ENCODE results near the gene SEZ6.

Gene SEZ6

DNA sequence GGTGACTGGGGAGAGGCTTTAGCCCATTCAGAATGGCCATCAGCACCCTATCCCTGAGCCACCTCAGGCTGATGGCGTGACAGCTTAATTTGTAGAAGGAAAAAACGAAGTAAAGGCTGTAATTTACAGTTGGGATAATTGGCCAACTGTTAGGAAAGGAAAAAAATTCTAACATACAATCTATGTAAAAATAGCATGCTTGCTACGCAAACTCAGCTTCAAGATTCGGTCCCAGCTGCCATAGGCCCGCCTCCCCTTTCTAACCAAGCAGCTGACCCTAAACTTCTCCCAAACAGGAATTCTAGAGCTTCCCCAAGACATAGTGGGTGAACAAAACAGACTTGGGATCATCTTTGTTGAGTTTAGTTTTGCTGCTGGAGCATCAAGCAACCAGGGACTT is 4.9 kb downstream of the SEZ6 start:
- no peak for DNase-seq (ENCODE audit: low spot score)

DNA sequence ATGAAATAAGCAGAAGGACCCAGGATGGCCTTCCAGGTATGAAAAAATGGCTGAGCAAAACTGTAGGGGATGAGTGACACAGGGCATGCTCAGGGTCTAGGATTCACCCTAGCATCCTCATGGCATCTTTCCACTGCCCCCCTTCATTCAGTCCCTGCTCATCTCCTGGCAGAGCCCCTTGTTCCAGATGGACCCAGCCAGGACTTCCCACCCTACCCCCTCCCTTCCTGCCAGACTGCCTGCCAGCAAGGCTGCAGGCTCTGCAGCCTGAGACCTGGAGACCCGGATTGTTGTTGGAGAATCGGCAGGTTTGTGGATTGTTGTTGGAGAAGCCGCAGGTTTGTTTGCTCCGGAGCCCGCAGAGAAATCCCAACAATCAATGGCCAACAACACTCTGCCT is 6.6 kb downstream of the SEZ6 start:
- DNase-seq (ENCODE audit: low spot score): no peak

DNA sequence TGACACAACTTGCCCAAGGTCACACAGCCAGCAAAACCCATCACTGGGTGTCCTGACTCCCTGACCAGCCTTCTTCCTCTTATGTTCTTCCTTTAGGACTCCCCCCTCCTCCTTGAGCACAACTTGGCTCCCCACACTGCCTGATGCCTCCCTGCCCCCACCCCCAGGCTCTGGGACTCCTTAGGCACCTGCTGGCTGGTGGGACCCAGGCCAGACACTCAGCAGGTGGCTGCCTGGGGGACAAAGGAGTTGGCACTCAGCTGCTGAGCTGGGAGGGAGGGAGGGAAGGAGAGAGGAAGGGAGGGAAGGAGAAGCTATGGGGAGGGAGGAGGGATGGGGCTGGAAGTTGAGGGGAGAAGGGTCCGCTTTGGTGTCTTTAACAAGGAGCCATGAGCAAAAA is 8.0 kb downstream of the SEZ6 start:
- no peak for DNase-seq (ENCODE audit: low spot score)

DNA sequence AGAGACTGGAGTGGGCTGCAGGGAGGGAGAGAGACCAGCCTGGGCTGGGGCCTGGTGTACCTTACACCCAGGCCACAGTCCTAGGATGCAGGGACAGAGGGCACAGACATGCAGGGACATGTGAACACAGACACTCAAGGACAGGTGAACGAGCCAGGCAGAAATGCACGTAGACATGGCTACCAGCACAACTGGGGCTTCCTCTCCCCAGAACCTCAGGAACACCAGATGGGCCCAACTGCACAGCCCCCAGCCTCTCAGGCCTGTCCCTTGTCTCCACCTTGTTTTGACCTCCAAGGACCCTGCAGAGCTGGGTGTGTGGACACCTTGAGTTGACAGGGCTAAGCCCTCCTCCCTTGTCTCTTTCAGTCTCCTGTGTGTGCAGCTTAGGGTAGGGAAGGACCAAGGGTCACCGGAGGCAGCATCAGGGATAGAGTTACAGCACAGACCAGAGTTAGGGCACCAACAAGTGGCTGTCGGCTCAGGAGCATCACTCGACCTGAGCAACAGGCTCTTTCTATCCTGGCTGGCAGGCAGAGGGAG is 9.2 kb downstream of the SEZ6 start:
- no peak for DNase-seq (ENCODE audit: low spot score)

DNA sequence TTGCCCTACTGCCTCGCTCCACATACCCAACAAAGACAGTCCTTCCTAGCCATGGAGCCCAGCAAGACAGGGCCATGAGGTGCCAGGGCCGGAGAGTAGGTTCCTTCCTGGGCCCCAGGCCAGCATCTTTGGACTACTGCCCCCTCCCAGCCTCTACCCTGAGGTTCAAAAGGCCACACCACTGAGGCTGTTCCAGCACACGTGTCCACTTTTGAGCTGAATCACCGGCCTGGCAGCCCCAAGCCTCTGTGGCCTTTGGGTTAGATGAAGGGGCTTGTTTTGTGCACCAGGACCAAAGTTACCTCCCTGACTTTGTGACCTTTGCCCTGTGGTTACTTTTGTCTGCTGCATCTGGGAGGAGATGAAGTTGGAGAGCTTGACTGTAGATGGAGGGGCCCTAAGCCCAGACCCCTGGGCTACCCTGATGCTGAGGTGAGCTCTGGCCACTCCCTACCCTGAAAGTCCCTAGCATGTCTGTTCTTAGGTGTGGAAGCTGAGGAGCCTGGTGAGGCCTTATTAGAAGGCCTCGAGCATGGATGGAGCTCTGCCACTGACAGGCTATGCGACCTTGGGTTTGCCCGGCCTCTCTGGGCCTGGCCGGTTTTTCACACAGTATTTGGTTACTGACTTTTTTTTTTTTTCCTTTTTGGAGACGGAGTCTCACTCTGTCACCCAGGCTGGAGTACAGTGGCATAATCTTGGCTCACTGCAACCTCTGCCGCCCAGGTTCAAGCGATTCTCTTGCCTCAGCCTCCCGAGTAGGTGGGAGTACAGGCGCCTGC is 12.0 kb downstream of the SEZ6 start:
- no peak for DNase-seq (ENCODE audit: low spot score)

DNA sequence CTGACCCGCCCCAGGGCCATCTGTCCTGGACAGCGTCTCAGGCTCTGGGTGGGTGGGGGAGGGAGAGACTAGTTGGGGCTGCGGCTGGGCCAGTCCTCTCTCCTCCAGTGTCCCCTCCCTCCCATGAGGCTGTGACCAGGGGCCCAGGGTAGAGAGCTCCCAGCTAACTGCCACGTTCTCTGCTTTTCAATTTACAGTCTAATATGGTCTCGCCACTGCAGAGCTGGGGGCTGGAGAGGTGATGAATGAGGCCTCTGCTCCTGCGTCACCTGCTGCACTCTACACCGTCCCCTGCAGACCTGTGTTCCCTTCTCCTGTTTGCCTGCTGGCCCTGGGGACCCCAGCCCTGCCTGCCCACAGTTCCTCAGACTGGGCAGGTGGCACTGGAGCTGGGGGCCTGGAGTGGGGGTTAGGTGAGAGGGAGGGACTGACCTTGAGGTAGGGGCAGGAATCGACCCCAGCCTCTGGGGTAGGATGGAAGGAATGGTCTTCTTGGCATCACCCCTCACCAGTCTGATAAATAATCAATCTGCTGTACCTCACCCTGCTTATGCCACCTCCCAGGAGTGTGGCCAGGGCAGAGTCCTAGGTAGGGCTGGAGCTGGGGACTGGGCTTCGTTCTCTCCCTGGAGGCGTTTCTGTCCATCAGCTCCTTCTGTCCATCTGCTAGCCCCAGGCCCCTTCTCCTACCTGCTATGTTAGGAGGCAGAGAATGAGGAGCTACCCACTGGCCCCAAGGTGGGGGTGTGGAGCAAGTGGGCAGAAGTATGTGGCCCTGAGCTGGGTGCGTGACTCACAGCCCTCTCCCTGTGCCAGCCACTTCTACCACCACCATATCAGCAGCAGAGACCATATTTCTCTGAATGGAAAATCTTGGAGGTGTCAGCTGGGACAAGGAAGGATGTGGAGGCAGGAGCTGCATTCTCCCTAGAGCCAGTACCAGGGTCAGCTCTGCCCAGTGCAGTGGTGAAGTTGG is 12.9 kb downstream of the SEZ6 start:
- no peak for DNase-seq (ENCODE audit: low spot score)

DNA sequence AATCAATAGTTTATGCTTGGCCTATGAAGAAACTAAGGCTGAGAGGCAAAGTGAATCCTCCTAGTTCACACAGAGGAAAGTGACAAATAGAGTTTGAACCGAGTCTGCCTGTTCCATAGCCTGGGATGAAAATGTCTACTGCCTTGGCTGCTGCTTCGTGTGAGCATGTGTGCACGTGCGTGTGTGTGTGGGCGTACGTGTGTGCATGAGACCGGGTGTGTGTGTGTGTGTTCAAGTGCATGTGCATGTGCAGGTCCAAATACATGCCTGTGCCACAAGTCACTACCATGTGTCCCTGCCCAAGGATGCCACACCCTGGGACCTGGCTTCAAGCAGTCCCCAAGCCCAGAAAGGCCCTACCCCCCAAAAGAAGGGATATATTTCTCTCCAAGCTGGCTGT is 13.6 kb downstream of the SEZ6 start:
- no peak for DNase-seq (ENCODE audit: low spot score)

DNA sequence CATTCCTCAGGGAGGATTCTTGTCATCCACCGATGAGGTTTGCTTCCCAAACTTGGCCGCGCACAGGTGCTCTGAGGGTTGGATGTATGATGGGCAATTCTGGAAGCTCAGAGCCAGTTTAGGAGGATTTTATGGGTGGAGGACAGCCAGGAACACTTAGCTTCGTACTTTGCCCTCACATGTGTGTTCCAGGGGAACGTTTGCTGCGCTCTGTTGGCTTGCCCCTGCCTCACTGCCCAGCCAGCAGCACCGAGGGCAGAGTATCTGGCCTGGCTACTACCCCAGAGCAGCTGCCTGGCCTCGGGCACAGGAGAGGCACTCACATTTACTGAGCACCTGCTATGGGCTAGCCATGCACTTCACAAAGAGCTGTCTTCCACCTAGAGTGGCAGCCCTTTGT is 14.1 kb downstream of the SEZ6 start:
- DNase-seq (ENCODE audit: low spot score): no peak

DNA sequence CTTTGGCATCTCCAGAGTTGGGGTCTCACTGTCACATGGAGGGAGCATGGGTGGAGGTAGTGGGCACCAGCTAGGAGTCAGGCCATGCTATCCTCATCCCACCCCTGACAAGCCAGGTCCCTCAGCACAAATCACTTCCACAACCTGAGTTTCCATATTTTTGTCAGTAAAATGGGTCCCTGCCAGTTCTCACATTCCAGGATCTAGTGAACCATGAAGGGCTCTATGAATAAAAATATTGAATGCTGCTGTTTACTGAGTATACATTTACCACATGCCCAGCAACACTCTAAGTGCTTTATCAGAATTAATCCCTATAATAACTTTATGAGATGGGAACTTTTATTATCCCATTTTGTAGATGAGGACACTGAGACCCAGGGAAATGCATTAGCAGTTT is 16.8 kb downstream of the SEZ6 start:
- DNase-seq (ENCODE audit: low spot score): no peak

DNA sequence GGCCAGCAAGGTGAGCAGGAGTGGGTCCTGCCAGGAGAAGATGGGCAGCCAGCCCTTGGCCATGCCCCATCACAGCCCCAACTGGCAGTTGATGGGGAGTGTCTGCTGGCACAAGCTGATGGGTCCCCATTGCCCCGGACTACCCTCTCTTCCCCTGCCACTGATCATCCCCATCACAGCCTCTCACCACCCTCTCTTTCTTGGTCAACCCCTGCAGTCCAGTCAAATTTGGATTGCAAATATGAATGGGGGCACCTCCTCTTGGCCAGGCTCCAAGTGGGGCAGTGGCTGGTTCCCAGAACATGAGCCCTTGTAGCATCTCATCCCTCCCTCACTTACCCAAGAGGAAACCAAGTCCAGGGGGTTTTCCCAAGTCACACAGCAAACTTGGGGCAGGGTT is 17.4 kb downstream of the SEZ6 start:
- DNase-seq (ENCODE audit: low spot score): no peak

DNA sequence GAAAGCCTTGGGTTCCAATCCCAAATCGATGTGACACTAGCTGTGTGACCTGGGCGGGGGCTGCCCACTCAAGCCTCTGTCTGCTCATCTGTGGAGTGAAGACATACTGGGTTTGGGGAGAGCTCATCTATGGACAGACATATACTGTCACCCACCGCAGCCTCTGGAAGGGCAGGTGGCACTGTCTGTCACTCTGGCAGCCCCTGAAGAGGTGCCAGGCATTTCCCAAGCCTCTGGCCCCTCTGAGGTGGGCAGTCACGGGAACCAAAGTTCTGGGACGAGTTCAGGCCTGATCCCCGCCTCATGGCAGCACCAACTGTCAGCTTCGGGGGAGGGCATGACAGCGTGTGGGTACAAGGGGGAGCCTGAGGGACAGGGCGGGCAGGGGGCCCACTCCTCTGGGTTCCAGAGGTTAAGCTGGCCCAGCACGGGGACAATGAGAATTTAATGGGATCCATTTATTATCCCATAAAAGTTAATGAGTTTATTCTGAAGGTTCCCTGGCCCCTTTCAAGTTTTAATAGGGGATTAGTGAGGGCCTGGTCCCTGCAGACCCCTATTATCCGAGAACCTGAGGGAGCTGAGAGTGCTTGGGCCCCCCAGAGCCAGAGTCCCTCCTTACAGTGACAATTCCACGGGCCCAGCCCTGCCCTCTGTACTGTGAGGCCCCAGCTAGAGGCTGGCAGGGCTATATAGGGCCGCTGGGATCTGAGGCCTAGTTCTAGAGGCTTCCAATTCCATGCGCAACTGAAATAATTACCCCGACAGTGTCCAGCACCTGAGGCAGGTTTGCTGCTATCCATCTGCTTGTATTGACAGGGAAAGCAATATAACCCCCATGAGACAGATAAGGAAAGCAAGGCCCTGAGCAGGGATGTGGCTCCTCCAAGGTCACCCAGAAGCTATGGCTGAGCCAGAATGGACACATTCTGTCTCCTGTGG is 18.8 kb downstream of the SEZ6 start:
- no peak for DNase-seq (ENCODE audit: low spot score)

DNA sequence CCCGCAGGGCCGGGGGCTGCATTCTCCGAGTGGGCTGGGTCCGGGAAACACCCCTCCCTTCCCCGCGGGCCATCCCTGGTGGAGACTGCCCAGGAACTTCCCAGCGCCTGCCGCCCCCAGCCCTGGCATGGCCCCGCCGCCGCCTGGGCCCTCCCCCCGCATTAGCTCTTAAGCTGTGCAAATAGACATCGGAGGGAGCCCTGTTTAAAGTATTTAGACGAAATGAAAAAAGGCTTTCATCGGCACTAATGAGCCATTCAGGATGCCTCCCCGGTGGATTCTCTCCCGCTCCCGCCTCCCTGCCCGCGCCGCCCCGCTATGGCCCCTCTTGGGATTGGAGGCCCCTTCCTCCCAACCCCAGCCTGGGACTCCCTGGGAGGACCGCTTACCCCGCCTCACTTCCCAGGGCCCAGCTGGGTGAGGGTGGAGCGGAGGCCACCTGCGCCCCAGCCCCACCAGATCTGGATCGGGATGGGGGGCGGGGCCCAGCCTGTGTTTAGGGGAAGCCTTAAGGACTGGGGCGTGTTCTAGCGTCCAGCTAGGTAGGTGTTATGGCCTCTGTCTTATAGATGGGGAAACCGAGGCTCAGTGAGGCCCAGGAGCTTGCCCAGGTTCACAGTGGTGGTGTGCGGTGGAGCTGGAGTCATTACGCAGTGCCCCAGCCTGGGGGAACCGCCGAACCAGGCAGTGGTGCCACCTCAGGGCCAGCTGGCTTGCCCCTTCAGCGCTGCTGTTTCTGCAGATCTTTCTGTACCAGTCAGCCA is 19.7 kb downstream of the SEZ6 start:
- no peak for DNase-seq (ENCODE audit: low spot score)

DNA sequence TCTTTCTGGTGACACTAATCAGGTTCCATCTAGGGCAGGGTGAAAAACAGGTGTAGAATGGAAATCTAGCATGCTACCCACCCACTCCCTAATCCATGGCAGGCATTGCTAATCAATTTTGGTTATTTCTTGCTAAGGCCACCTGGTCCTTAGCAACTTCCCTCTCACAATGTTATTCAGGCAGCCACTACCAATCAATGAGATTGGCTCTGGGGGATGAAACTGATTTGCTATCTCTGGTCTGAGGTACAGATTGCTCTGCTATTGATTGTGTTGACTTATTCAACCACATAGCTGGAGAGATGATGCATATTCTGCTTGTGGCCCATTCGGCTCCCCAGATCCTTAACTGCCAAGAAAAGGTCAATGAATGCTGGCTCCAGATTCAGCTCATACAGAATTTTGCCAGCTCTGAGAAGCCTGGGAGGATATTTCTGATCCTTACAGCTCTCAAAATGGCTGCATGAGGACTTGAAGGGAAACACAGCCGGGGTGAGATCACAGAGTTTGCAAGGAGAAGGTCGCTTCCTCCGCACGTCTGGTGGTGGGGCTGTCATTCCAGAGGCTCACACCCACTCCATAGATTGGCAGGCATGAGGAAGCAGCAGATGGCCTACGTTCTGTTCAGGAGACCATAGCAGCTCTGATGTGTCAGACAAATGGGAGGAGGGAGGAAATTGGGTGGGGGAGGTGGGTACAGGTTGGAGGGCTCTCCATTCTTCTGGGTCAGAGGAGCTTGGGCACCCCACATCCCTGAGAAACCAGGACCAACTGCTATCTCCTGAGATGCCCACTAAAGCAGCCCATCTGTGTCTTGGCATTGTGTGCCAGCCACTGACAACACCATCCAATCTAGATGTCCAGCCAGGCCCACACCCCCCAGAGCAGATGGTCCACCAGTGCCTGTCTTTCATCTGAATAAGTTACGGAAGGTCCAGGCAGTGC is 22.3 kb downstream of the SEZ6 start:
- DNase-seq (ENCODE audit: low spot score): no peak

DNA sequence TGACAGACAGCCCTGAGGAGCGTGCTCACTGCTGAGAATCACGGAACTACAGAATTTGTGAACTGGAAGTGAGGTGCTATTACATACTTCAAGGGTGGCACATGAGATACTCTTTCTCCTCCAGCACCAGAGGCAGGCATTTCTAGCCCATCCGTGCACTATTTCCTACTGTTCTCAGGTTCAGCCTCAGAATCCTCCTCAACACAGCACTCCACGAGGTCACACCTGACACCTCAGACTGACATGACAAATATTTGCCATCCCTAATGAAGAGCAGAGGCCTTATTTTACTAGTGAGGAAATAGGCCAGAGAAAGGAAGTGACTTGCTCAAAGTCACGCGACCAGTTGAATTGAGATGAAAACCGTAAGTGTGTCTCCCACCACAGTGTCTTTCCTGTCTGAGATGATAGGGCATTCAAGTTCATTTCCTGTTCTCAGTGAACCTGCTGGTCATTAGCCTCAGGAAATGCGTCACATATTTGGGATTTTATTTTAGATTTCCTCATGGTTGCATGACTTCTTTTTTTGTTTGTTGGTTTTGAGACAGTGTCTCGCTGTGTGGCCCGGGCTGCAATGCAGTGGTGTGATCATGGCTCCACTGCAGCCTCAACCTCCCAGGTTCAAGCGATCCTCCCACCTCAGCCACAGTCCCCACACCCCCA is 23.6 kb downstream of the SEZ6 start:
- no peak for DNase-seq (ENCODE audit: low spot score)

DNA sequence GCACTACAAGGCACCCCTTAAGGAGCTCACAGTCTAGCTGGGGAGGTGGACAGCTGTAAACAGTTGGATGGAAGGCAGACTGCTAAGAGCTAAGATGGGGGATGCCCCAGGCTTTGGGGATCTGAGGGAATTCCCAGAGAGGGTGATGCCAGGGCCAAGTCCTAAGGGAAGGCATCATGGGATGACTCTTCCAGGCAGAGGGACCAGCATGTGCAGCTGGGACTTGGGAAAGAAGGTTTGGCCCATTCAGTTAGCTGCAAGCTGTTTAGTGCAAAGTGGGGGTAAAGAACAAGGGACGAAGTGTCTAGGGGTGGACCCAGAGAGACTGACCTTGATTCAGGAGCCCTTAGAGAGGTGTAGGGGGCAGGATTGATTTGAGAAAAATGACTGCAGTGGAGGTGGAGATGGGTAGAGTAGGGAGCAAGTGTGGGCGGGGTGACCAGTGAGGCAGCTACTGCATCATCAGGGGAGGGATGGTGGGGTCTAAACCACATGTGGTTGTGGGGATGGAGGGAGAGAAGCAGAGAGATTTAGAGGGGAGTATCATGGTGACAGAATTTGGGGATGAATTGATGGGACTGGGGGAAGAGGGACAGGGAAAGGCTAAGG is 27.4 kb downstream of the SEZ6 start:
- DNase-seq (ENCODE audit: low spot score): no peak

DNA sequence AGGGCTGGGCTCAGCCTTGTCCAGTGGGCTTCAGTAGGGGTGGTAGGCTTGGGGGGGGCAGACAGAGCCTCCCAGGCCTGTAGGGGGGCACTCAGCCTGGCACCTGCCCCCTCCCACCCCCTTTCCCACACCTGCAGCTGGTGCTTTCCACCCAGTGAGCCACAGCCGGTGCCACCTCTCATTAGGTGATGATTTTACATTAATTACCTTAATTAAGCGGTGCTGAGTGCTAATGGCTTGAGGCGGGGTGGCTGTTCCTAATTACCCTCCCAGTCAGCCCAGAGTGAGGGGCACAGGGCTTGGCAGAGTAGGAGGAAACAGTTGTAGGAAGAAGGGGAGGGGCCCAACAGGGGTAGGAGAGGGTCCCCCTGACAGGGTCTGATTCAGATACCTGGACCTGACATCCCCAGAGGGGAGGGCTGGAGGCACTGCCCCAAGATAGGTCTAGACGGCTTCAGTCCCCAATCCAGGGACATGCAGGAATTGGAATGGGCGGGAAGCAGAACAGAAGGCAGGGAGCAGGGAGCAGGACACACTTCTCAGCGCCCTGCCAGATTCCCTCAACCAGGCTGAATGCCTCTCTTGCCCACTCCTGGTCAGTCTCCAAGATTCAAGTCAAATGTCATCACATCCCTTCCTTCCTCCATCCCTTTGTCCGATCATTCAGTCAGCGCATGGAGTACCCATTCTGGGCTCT is 28.0 kb downstream of the SEZ6 start:
- no peak for DNase-seq (ENCODE audit: low spot score)

DNA sequence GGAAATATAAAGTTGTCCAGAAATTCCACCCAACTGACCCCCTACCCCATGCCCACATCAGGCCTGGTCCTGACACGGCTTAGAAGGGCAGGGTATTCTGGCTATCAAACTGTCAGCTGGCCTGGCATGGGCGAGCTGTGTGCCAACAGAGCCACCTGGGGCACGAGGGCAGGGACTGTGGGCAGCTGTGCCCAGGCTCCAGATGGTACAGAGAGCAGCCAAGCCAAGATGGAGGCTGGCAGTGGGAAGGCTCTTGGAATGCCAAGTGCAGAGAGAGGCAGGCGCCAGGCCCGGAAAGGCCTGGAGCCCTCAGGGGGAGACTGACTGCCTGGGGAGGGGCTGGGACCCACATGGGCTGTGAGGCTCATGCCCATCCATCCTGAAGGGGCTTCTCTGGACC is 30.2 kb downstream of the SEZ6 start:
- no peak for DNase-seq (ENCODE audit: low spot score)

DNA sequence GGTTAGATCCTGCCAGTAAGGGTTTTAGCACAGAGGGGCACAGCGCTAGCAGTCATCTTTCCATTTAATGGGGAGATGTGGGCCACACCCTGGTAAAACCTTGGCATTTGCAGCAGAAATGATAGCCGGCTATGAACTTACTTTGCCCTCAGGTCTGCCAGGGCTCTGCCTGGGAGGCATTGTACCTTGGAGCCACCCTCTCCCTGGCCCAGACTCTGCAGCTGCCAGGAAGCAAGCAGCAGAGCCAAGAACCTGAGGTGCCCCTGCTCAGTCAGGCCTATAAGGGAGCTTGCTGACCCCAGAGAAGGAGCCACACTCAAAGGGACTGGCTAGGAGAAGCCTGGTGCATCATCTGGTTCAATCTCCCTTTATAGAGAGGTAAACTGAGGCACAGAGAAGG is 30.8 kb downstream of the SEZ6 start:
- no peak for DNase-seq (ENCODE audit: low spot score)

All from hematopoietic multipotent progenitor cell treated with erythropoietin and hydrocortisone succinate and interleukin-3 and kit ligand, for 17 days (in vitro differentiated cells).